Measurements from ENCODE around the gene HNRNPH3.

Gene HNRNPH3

GRCh38 chr10:68333440-68334431 is 1.9 kb downstream of the HNRNPH3 start:
- Histone ChIP-seq H3K36me3 (ENCODE audit: insufficient read depth, low read depth, low read length) (peaks cover 45% of the 10 kb centered on the region), H3K9ac (ENCODE audit: low read depth, low read length) (peak overlapping the region; percentile 100), H3K27ac (ENCODE audit: low read length) (peak overlapping the region; percentile 99), H3K27me3 (ENCODE audit: insufficient read depth, low read length) (no peaks in the 10 kb centered on the region), H3K4me3 (ENCODE audit: low read length) (peak overlapping the region; percentile 87), H3K9me3 (ENCODE audit: insufficient read depth, low read depth, low read length) (no peaks in the 10 kb centered on the region), H3K4me1 (ENCODE audit: insufficient read depth, low read length) (peaks cover 17% of the 10 kb centered on the region; the same call in 1 of the 2 replicates)

GRCh38 chr10:68334672-68335467 is 3.0 kb downstream of the HNRNPH3 start:
- no peak overlapping the region for H3K27ac ChIP-seq (ENCODE audit: low read length)
- peak overlapping the region; percentile 87 for H3K4me3 ChIP-seq (ENCODE audit: low read length)
- no peaks in the 10 kb centered on the region for H3K27me3 ChIP-seq (ENCODE audit: insufficient read depth, low read length)
- peak overlapping the region; percentile 100; the same call in 1 of the 2 replicates for H3K9ac ChIP-seq (ENCODE audit: low read depth, low read length)
- peaks cover 17% of the 10 kb centered on the region; the same call in 1 of the 2 replicates for H3K4me1 ChIP-seq (ENCODE audit: insufficient read depth, low read length)
- peaks cover 57% of the 10 kb centered on the region for H3K36me3 ChIP-seq (ENCODE audit: insufficient read depth, low read depth, low read length)
- no peaks in the 10 kb centered on the region for H3K9me3 ChIP-seq (ENCODE audit: insufficient read depth, low read depth, low read length)

- H3K27me3 ChIP-seq (ENCODE audit: insufficient read depth, low read length), result no peaks in the 10 kb centered on the region
- peaks cover 17% of the 10 kb centered on the region; the same call in 1 of the 2 replicates for H3K4me1 ChIP-seq (ENCODE audit: insufficient read depth, low read length)
- H3K36me3 ChIP-seq (ENCODE audit: insufficient read depth, low read depth, low read length), result peaks cover 77% of the 10 kb centered on the region
- H3K4me3 ChIP-seq (ENCODE audit: low read length), result peak overlapping the region; percentile 87; the same call in 1 of the 2 replicates
- H3K27ac ChIP-seq (ENCODE audit: low read length), result no peak overlapping the region
- H3K9ac ChIP-seq (ENCODE audit: low read depth, low read length), result 0 out of 2 replicates have a peak overlapping the region, but pooled peaks have one; percentile 21
- H3K9me3 ChIP-seq (ENCODE audit: insufficient read depth, low read depth, low read length), result no peaks in the 10 kb centered on the region
Observed at GRCh38 chr10:68336754-68337351, 5.0 kb downstream of the HNRNPH3 start.

GRCh38 chr10:68340358-68341080 is 8.7 kb downstream of the HNRNPH3 start:
- Histone ChIP-seq H3K4me3 (ENCODE audit: low read length) (no peak overlapping the region), H3K27me3 (ENCODE audit: insufficient read depth, low read length) (no peaks in the 10 kb centered on the region), H3K4me1 (ENCODE audit: insufficient read depth, low read length) (peaks cover 10% of the 10 kb centered on the region; the same call in 1 of the 2 replicates), H3K27ac (ENCODE audit: low read length) (no peak overlapping the region), H3K9me3 (ENCODE audit: insufficient read depth, low read depth, low read length) (no peaks in the 10 kb centered on the region), H3K36me3 (ENCODE audit: insufficient read depth, low read depth, low read length) (peaks cover 99% of the 10 kb centered on the region), H3K9ac (ENCODE audit: low read depth, low read length) (no peak overlapping the region)

- no peak overlapping the region for H3K9ac ChIP-seq (ENCODE audit: low read depth, low read length)
- H3K9me3 ChIP-seq (ENCODE audit: insufficient read depth, low read depth, low read length), result no peaks in the 10 kb centered on the region
- no peak overlapping the region for H3K27ac ChIP-seq (ENCODE audit: low read length)
- peaks cover 82% of the 10 kb centered on the region for H3K36me3 ChIP-seq (ENCODE audit: insufficient read depth, low read depth, low read length)
- no peak overlapping the region for H3K4me3 ChIP-seq (ENCODE audit: low read length)
- no peaks in the 10 kb centered on the region for H3K4me1 ChIP-seq (ENCODE audit: insufficient read depth, low read length)
- H3K27me3 ChIP-seq (ENCODE audit: insufficient read depth, low read length), result no peaks in the 10 kb centered on the region
Observed at GRCh38 chr10:68342909-68343516, 11.1 kb downstream of the HNRNPH3 start.

GRCh38 chr10:68345621-68346020 is 13.8 kb downstream of the HNRNPH3 start:
- Histone ChIP-seq H3K27ac (ENCODE audit: low read length) (no peak overlapping the region), H3K4me3 (ENCODE audit: low read length) (no peak overlapping the region), H3K27me3 (ENCODE audit: insufficient read depth, low read length) (no peaks in the 10 kb centered on the region), H3K36me3 (ENCODE audit: insufficient read depth, low read depth, low read length) (peaks cover 62% of the 10 kb centered on the region), H3K9ac (ENCODE audit: low read depth, low read length) (no peak overlapping the region), H3K4me1 (ENCODE audit: insufficient read depth, low read length) (no peaks in the 10 kb centered on the region), H3K9me3 (ENCODE audit: insufficient read depth, low read depth, low read length) (no peaks in the 10 kb centered on the region)

GRCh38 chr10:68346774-68347173 is 14.9 kb downstream of the HNRNPH3 start:
- Histone ChIP-seq H3K27me3 (ENCODE audit: insufficient read depth, low read length) (no peaks in the 10 kb centered on the region), H3K36me3 (ENCODE audit: insufficient read depth, low read depth, low read length) (peaks cover 52% of the 10 kb centered on the region), H3K9ac (ENCODE audit: low read depth, low read length) (no peak overlapping the region), H3K9me3 (ENCODE audit: insufficient read depth, low read depth, low read length) (no peaks in the 10 kb centered on the region), H3K27ac (ENCODE audit: low read length) (no peak overlapping the region), H3K4me1 (ENCODE audit: insufficient read depth, low read length) (no peaks in the 10 kb centered on the region), H3K4me3 (ENCODE audit: low read length) (no peak overlapping the region)

- peaks cover 45% of the 10 kb centered on the region for H3K36me3 ChIP-seq (ENCODE audit: insufficient read depth, low read depth, low read length)
- no peaks in the 10 kb centered on the region for H3K9me3 ChIP-seq (ENCODE audit: insufficient read depth, low read depth, low read length)
- H3K27ac ChIP-seq (ENCODE audit: low read length), result no peak overlapping the region
- no peak overlapping the region for H3K4me3 ChIP-seq (ENCODE audit: low read length)
- H3K27me3 ChIP-seq (ENCODE audit: insufficient read depth, low read length), result no peaks in the 10 kb centered on the region
- H3K4me1 ChIP-seq (ENCODE audit: insufficient read depth, low read length), result no peaks in the 10 kb centered on the region
- no peak overlapping the region for H3K9ac ChIP-seq (ENCODE audit: low read depth, low read length)
Observed at GRCh38 chr10:68348265-68348741, 16.4 kb downstream of the HNRNPH3 start.

- no peaks in the 10 kb centered on the region for H3K4me1 ChIP-seq (ENCODE audit: insufficient read depth, low read length)
- no peak overlapping the region for H3K27ac ChIP-seq (ENCODE audit: low read length)
- H3K4me3 ChIP-seq (ENCODE audit: low read length), result no peak overlapping the region
- H3K9me3 ChIP-seq (ENCODE audit: insufficient read depth, low read depth, low read length), result no peaks in the 10 kb centered on the region
- no peaks in the 10 kb centered on the region for H3K27me3 ChIP-seq (ENCODE audit: insufficient read depth, low read length)
- H3K36me3 ChIP-seq (ENCODE audit: insufficient read depth, low read depth, low read length), result peaks cover 27% of the 10 kb centered on the region; the same call in 1 of the 2 replicates
- no peak overlapping the region for H3K9ac ChIP-seq (ENCODE audit: low read depth, low read length)
Observed at GRCh38 chr10:68353537-68353936, 21.7 kb downstream of the HNRNPH3 start.

- H3K27me3 ChIP-seq (ENCODE audit: insufficient read depth, low read length), result no peaks in the 10 kb centered on the region
- peaks cover 36% of the 10 kb centered on the region; the same call in 1 of the 2 replicates for H3K36me3 ChIP-seq (ENCODE audit: insufficient read depth, low read depth, low read length)
- no peaks in the 10 kb centered on the region for H3K9me3 ChIP-seq (ENCODE audit: insufficient read depth, low read depth, low read length)
- no peak overlapping the region for H3K9ac ChIP-seq (ENCODE audit: low read depth, low read length)
- H3K27ac ChIP-seq (ENCODE audit: low read length), result no peak overlapping the region
- no peak overlapping the region for H3K4me3 ChIP-seq (ENCODE audit: low read length)
- H3K4me1 ChIP-seq (ENCODE audit: insufficient read depth, low read length), result no peaks in the 10 kb centered on the region
Observed at GRCh38 chr10:68359189-68359588, 27.3 kb downstream of the HNRNPH3 start.

Data from iPS-20b (cell line).